GM12878 (cell line): ENCODE measurements around the gene RNASEL. TPM values are rescaled to one million over a fixed set of nuclear protein-coding genes. Genes with fewer than 3 reads are reported as not detected.

Experiments
- ATF7 ChIP-seq: fragments of 450-650 bp; IDR thresholded peaks from 2 replicates; pipeline ENCODE4 v1.6.1; 2016; ENCODE audit warnings: low read depth, mild to moderate bottlenecking
- BHLHE40 ChIP-seq, 2 experiments: fragments of 450-650 bp in 1 of 2; IDR thresholded peaks; 2 replicates each; pipeline ENCODE4 v1.6.1; 2011 to 2017; ENCODE audit warnings: low read depth in 2 of 2, borderline replicate concordance in 1 of 2, improper control_type of control experiment in 1 of 2, low read length in 1 of 2, mild to moderate bottlenecking in 1 of 2
- BRCA1 ChIP-seq: IDR thresholded peaks from 2 replicates; pipeline ENCODE4 v1.6.1; 2011; ENCODE audit warnings: low read depth, low read length, improper control_type of control experiment
- CBX5 ChIP-seq: sonication (generic); IDR thresholded peaks from 2 replicates; pipeline ENCODE4 v1.6.1; 2016; ENCODE audit warnings: low read depth, moderate library complexity, mild to moderate bottlenecking, inconsistent platforms
- CHD1 ChIP-seq: IDR thresholded peaks from 2 replicates; pipeline ENCODE4 v1.6.1; 2012; ENCODE audit warnings: low read depth, low read length, improper control_type of control experiment
- EED ChIP-seq: sonication (generic); IDR thresholded peaks from 2 replicates; pipeline ENCODE4 v1.6.1; 2016; ENCODE audit warnings: antibody characterized with exemption, low read depth
- EGR1 ChIP-seq, 2 experiments: IDR thresholded peaks; 1 replicate in 1 of 2; 2 replicates in 1 of 2; pipeline ENCODE4 v1.6.1; 2011 to 2012; ENCODE audit warnings: low read depth in 2 of 2, low read length in 2 of 2, borderline replicate concordance in 1 of 2, mild to moderate bottlenecking in 1 of 2, moderate library complexity in 1 of 2
- IKZF1 ChIP-seq: fragments of 450-650 bp; conservative IDR thresholded peaks from 2 replicates; pipeline ENCODE4 v1.6.1; 2017; ENCODE audit warnings: antibody characterized with exemption, mild to moderate bottlenecking
- NFIC ChIP-seq: IDR thresholded peaks from 2 replicates; pipeline ENCODE4 v1.6.1; 2012; ENCODE audit warnings: low read depth, mild to moderate bottlenecking, inconsistent platforms, low read length, moderate library complexity
- NR2F1 ChIP-seq: fragments of 450-650 bp; conservative IDR thresholded peaks from 2 replicates; pipeline ENCODE4 v1.6.1; 2017; ENCODE audit warnings: mild to moderate bottlenecking
- PAX5 ChIP-seq: IDR thresholded peaks from 2 replicates; pipeline ENCODE4 v1.6.1; 2011; ENCODE audit warnings: low read depth, low read length, borderline replicate concordance
- POLR2AphosphoS5 ChIP-seq: IDR thresholded peaks from 2 replicates; pipeline ENCODE4 v1.6.1; 2011; ENCODE audit warnings: mild to moderate bottlenecking, low read length, inconsistent platforms
- RUNX3 ChIP-seq: IDR thresholded peaks from 2 replicates; pipeline ENCODE4 v1.6.1; 2012; ENCODE audit warnings: low read length, inconsistent platforms
- SKIL ChIP-seq: fragments of 450-650 bp; IDR thresholded peaks from 2 replicates; pipeline ENCODE4 v1.6.1; 2017; ENCODE audit warnings: mild to moderate bottlenecking, low read depth, inconsistent platforms; ENCODE audit not compliant: poor library complexity, severe bottlenecking
- TBL1XR1 ChIP-seq: IDR thresholded peaks from 2 replicates; pipeline ENCODE4 v1.6.1; 2012; ENCODE audit warnings: low read depth, low read length, improper control_type of control experiment
- polyA plus RNA-seq, 11 experiments: library from polyadenylated mRNA; depleted of rRNA in 4 of 11; unstranded in 6 of 11; stranded (reverse) in 5 of 11; fragments of >200 nt; fragmentation: Nextera tagmentation in 4 of 11; fragmentation: Illumina TruSeq in 1 of 11; extraction: Ambion mirVana in 4 of 11; extraction: Trizol in 1 of 11; gene quantifications; 1 replicate in 1 of 11; 2 replicates in 10 of 11; pipeline versions ENCODE4 v1.2.1 to v1.2.3, GENCODE V29; 2011 to 2016; ENCODE audit warnings: inconsistent platforms in 2 of 11, missing spikeins in 2 of 11, low read depth in 1 of 11
- total RNA-seq, 4 experiments: library from RNA; depleted of rRNA in 3 of 4; stranded (reverse); fragments of >200 nt in 3 of 4; fragmentation: Illumina TruSeq in 1 of 4; extraction: Trizol in 1 of 4; gene quantifications; 2 replicates each; pipeline versions ENCODE4 v1.2.1 to v1.2.3, GENCODE V29; 2013 to 2021

The RNASEL gene
- total and polyA plus RNA-seq, 10 of the 15 experiments (the other 5 are each of a cell fraction or from before 2014, with no cell fraction given) = 3.0 to 10.8 (median 5.0) TPM

GRCh38 chr1:182629499-182630096 is 40.5 kb upstream of the RNASEL start (continued):
- no peak for TF ChIP-seq BRCA1
- no peak for TF ChIP-seq CBX5
- peak in 1 of 2 experiments; percentile 45; a peak in 1 of 4 replicates for TF ChIP-seq BHLHE40 (IDR thresholded peaks at IDR 0.05; ENCODE audit: borderline replicate concordance in 1 of 2, low read depth in 2 of 2, low read length in 1 of 2)
- peak; percentile 93 for TF ChIP-seq NR2F1
- TF ChIP-seq RUNX3 = peak; percentile 76
- TF ChIP-seq TBL1XR1 = 0 out of 2 replicates have a peak, but pooled peaks have one; percentile 51
- 0 out of 3 replicates have a peak, but pooled peaks of 1 of the 2 experiments have one; percentile 66 for TF ChIP-seq EGR1 (IDR thresholded peaks at IDR 0.05; ENCODE audit: borderline replicate concordance in 1 of 2, low read depth in 2 of 2, low read length in 2 of 2)
- TF ChIP-seq POLR2AphosphoS5 = no peak
- 0 out of 2 replicates have a peak, but pooled peaks have one; percentile 36 for TF ChIP-seq EED
- peak; percentile 87 for TF ChIP-seq SKIL
- peak; percentile 89 for TF ChIP-seq IKZF1
- TF ChIP-seq CHD1 = no peak
- peak; percentile 54; the same call in 1 of the 2 replicates for TF ChIP-seq NFIC
- 0 out of 2 replicates have a peak, but pooled peaks have one; percentile 41 for TF ChIP-seq PAX5
- peak; percentile 68 for TF ChIP-seq ATF7
